Neutrophil (primary cell): ENCODE results near the gene DOCK8.

Experiments used
- H3K27ac ChIP-seq: fragments of 200-600 bp; sonication (generic); 2 replicates; pipeline ENCODE4 v1.5.1; 2016; ENCODE audit warnings: mild to moderate bottlenecking, moderate library complexity
- H3K27me3 ChIP-seq: fragments of 200-600 bp; sonication (generic); 2 replicates; pipeline ENCODE4 v1.6.0; 2016; ENCODE audit warnings: mild to moderate bottlenecking
- H3K36me3 ChIP-seq: fragments of 200-600 bp; sonication (generic); 2 replicates; pipeline ENCODE4 v1.5.1; 2017
- H3K4me1 ChIP-seq, 2 experiments: fragments of 200-600 bp in 1 of 2; sonication (generic) in 1 of 2; 1 replicate in 1 of 2; 2 replicates in 1 of 2; pipeline versions ENCODE4 v1.5.1 to v1.6.1; 2013 to 2016; ENCODE audit warnings: low read depth in 1 of 2, low read length in 1 of 2, mild to moderate bottlenecking in 1 of 2, moderate library complexity in 1 of 2; ENCODE audit not compliant: control insufficient read depth in 1 of 2, insufficient read depth in 1 of 2
- H3K4me3 ChIP-seq, 2 experiments: fragments of 200-600 bp in 1 of 2; sonication (generic) in 1 of 2; 1 replicate in 1 of 2; 2 replicates in 1 of 2; pipeline ENCODE4 v1.5.1; 2013 to 2016; ENCODE audit warnings: low read depth in 1 of 2, low read length in 1 of 2, mild to moderate bottlenecking in 1 of 2, moderate library complexity in 1 of 2
- H3K9me3 ChIP-seq: fragments of 200-600 bp; sonication (generic); 2 replicates; pipeline ENCODE4 v1.5.1; 2016
- CTCF ChIP-seq: fragments of 200-600 bp; sonication (generic); IDR thresholded peaks from 2 replicates; pipeline ENCODE4 v1.5.1; 2016; ENCODE audit warnings: antibody characterized with exemption

The DOCK8 gene

DNA sequence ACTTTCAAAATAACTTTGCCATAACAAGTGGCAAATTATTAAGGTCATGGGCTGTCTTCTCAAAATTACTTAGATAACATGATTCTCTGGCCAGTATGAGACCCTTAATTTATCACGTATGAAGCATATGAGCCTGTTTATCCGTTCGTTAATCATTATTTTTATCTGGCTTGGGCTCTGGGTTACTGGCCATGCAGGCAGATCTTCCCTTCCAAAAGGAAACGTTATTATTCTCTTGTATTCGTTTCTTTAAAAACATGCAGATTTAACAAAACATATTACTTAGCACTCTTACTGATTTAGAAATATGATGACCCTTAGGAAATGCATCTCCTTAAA lies 148.6 kb downstream of the DOCK8 start:
- no peak for TF ChIP-seq CTCF
- no peaks in the 10 kb centered on the region for H3K27me3 ChIP-seq
- H3K36me3 ChIP-seq = peaks cover 93% of the 10 kb centered on the region
- no peaks in the 10 kb centered on the region for H3K9me3 ChIP-seq
- H3K27ac ChIP-seq = no peak overlapping the region
- H3K4me3 ChIP-seq = no peak overlapping the region
- peaks cover 0 to under 1% of the 10 kb centered on the region in 2 experiments for H3K4me1 ChIP-seq

DNA sequence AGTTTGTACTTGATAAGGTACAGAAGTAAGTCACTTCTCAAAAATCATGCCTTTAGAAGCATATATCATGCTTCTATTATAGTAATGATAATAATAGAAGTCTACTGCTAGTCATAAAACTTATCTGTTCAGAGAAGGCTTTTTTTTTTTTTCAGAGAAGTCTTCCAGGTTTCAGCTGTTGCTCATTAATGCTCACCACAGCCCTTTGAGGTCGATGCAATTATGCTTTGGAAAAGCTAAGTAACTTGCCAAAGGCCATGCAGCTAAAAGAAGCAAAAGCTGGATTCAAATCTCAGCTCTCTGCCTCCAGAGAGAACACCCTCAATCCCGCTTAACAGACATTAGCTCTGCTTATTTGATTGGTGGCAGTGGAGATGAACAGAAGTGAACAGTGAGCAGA lies 150.8 kb downstream of the DOCK8 start:
- H3K36me3 ChIP-seq = peaks cover 96% of the 10 kb centered on the region
- H3K9me3 ChIP-seq = no peaks in the 10 kb centered on the region
- no peak for TF ChIP-seq CTCF
- H3K4me3 ChIP-seq = no peak overlapping the region
- no peak overlapping the region for H3K27ac ChIP-seq
- H3K4me1 ChIP-seq = no peaks in the 10 kb centered on the region
- H3K27me3 ChIP-seq = no peaks in the 10 kb centered on the region

DNA sequence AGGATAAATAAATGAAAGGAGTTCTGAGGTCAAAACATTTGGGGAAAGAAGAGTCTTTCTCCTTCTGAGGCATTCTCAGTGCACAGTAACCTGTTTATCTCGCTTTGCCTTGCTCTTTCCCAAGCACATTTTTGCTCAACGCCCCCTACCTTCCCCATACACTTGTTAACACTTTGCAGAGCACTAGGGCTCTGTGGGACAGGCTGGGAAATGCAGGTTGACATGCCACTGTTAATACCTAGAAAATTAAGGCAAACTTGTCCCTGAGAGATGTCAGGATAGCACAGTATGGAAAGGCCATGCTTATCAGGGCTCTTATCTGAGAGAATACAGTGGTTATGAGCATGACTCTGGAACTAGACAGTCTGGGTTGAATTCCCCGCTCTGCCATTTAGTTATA lies 152.0 kb downstream of the DOCK8 start:
- Histone ChIP-seq H3K36me3 (peaks cover 97% of the 10 kb centered on the region), H3K4me1 (no peaks in the 10 kb centered on the region), H3K27me3 (no peaks in the 10 kb centered on the region), H3K9me3 (peaks cover 3% of the 10 kb centered on the region), H3K27ac (peak overlapping the region; percentile 8), H3K4me3 (no peak overlapping the region)
- TF ChIP-seq CTCF = no peak

DNA sequence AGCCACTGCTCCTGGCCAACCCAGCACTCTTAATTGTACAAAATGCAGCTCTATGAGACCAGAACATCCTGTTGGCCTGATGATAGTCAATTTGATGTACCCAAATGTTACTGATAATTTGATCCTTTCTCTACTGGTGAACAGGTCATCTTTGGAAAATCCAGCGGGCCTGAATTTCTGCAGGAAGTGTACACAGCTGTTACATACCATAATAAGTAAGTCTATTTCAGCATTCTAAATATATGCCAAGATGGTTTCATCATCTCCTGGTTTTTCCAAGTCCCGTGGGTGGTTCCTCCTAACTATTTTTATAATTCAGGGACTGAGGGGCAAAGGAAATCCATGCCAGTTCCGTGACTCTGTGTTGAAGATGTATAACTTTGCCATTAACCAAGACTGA lies 155.4 kb downstream of the DOCK8 start:
- H3K36me3 ChIP-seq = peaks cover 100% of the 10 kb centered on the region
- H3K27ac ChIP-seq = no peak overlapping the region

DNA sequence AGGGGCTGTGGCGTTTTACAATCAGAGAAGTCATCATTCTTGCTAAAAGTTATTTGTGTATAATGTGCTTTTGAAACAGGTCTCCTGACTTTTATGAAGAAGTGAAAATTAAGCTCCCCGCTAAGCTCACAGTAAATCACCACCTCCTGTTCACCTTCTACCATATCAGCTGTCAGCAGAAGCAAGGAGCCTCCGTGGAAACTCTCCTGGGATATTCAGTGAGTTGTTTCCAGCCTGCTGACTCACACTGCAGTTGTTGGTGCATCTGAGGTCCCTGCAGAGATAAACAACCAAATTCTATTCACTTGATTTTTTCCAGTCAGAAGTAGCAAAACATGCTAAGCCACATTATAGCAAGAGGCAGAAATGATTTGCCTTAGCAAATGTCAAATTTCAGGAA lies 156.7 kb downstream of the DOCK8 start:
- Histone ChIP-seq H3K9me3 (peaks cover 7% of the 10 kb centered on the region), H3K27me3 (no peaks in the 10 kb centered on the region), H3K27ac (peak overlapping the region; percentile 23), H3K4me3 (no peak overlapping the region), H3K4me1 (no peaks in the 10 kb centered on the region), H3K36me3 (peaks cover 100% of the 10 kb centered on the region)
- TF ChIP-seq CTCF = no peak

More for the DNA sequence above, 155.4 kb downstream of the DOCK8 start:
- no peaks in the 10 kb centered on the region for H3K27me3 ChIP-seq
- H3K4me1 ChIP-seq = no peaks in the 10 kb centered on the region
- H3K9me3 ChIP-seq = peaks cover 7% of the 10 kb centered on the region
- no peak overlapping the region for H3K4me3 ChIP-seq
- no peak for TF ChIP-seq CTCF

DNA sequence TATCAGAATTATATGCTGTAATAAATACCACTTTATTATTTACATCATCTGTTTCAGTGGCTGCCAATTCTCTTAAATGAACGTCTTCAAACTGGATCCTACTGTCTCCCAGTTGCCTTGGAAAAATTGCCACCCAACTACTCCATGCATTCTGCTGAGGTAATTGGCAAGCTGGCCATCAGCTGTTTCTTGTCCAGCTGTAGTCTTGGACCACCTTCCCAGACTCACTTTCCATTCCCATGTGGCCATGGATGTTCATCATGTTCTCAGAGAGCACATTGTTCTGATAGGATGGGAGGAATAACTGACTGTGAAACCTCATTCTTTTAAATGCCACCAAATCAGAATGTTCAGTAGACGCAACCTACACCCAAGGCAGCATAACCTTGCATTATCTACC lies 157.5 kb downstream of the DOCK8 start:
- no peaks in the 10 kb centered on the region for H3K4me1 ChIP-seq
- TF ChIP-seq CTCF = no peak
- H3K4me3 ChIP-seq = no peak overlapping the region
- peaks cover 11% of the 10 kb centered on the region for H3K9me3 ChIP-seq
- no peak overlapping the region for H3K27ac ChIP-seq
- H3K27me3 ChIP-seq = no peaks in the 10 kb centered on the region
- H3K36me3 ChIP-seq = peaks cover 100% of the 10 kb centered on the region
